ENCODE measurements around the gene LEF1. TPM values are rescaled to one million over a fixed set of nuclear protein-coding genes. Genes with fewer than 3 reads are reported as not detected.

Gene LEF1
- total RNA-seq, 1 donor from 2014 or later = 19.4 TPM

DNA sequence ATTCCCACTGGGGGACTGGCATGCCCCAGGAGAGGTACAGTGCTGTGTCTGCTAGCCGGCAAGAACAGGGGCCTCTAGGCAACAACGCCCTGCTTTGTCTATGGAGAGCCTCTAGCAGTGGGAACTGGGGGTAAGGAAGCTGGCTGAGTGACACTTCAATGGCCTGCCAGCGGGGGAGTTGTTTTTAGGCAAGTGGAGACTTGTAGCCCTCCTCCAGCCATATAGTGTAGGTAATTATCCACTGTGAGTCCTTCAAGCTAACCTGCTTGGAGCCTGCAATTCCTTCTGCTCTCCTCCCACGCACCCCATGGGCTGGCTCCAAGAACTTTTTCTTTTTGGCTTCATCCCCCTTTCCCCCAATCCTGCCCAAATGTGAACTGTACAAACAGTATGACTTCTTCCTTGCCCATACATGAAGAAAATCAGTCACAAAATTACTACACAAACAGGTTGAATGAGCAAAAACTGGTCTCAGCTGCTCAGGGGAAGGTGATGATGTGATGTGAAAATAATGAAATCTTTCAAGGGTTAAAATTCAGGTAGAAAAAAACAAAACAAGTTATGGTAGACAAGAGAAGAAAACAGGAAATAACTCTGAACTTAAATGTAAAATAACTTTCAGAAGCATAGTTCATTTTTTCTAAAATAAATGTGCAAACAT is 33.1 kb downstream of the LEF1 start:
- H4K20me1 ChIP-seq (ENCODE audit: low read depth) = no peaks in the 10 kb centered on the region
- no peaks in the 10 kb centered on the region for H3K9me3 ChIP-seq (ENCODE audit: low read depth)
- H3K27me3 Mint-ChIP-seq (ENCODE audit: insufficient read depth, low read depth) = peaks cover 2% of the 10 kb centered on the region
- peak overlapping the region; percentile 7 for H3K4me3 ChIP-seq
- H3K27me3 ChIP-seq = no peaks in the 10 kb centered on the region
- H3K9ac ChIP-seq = no peak overlapping the region
- TF ChIP-seq EZH2 (IDR thresholded peaks at IDR 0.05) (no peak), EZH2phosphoT487 (IDR thresholded peaks at IDR 0.05) (no peak)
- TF ChIP-seq, protein P1, sequence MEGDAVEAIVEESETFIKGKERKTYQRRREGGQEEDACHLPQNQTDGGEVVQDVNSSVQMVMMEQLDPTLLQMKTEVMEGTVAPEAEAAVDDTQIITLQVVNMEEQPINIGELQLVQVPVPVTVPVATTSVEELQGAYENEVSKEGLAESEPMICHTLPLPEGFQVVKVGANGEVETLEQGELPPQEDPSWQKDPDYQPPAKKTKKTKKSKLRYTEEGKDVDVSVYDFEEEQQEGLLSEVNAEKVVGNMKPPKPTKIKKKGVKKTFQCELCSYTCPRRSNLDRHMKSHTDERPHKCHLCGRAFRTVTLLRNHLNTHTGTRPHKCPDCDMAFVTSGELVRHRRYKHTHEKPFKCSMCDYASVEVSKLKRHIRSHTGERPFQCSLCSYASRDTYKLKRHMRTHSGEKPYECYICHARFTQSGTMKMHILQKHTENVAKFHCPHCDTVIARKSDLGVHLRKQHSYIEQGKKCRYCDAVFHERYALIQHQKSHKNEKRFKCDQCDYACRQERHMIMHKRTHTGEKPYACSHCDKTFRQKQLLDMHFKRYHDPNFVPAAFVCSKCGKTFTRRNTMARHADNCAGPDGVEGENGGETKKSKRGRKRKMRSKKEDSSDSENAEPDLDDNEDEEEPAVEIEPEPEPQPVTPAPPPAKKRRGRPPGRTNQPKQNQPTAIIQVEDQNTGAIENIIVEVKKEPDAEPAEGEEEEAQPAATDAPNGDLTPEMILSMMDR (IDR thresholded peaks at IDR 0.05) = no peak
- H3K4me1 Mint-ChIP-seq = peaks cover 55% of the 10 kb centered on the region
- DNase-seq (ENCODE audit: low spot score) = peak; percentile 89
- H3K27ac Mint-ChIP-seq = peak overlapping the region; percentile 35
- peaks cover 15% of the 10 kb centered on the region for H3F3A ChIP-seq (ENCODE audit: low read depth)
- peak overlapping the region; percentile 59 for H3K4me3 Mint-ChIP-seq
- no peaks in the 10 kb centered on the region for H3K79me2 ChIP-seq (ENCODE audit: low read depth)
- H3K4me1 ChIP-seq = peaks cover 41% of the 10 kb centered on the region
- H2AFZ ChIP-seq (replicated peaks) = no peak overlapping the region
- H3K9me3 Mint-ChIP-seq = no peaks in the 10 kb centered on the region
- peaks cover 15% of the 10 kb centered on the region for H3K36me3 Mint-ChIP-seq
- H3K27ac ChIP-seq = peak overlapping the region; percentile 64
- H3K4me2 ChIP-seq = peak overlapping the region; percentile 65
- H3K36me3 ChIP-seq = no peaks in the 10 kb centered on the region

GRCh38 chr4:108130955-108131354 is 37.8 kb downstream of the LEF1 start:
- no peak for DNase-seq (ENCODE audit: low spot score)
- H3K9me3 Mint-ChIP-seq = no peaks in the 10 kb centered on the region

GRCh38 chr4:108129196-108129595 is 39.5 kb downstream of the LEF1 start:
- Histone ChIP-seq H3K9ac (no peak overlapping the region), H3K4me3 (no peak overlapping the region), H3F3A (ENCODE audit: low read depth) (no peaks in the 10 kb centered on the region), H3K36me3 (no peaks in the 10 kb centered on the region), H3K27me3 (no peaks in the 10 kb centered on the region), H4K20me1 (ENCODE audit: low read depth) (no peaks in the 10 kb centered on the region), H3K4me1 (peaks cover 1% of the 10 kb centered on the region), H3K4me2 (no peak overlapping the region), H3K79me2 (ENCODE audit: low read depth) (no peaks in the 10 kb centered on the region), H3K9me3 (ENCODE audit: low read depth) (no peaks in the 10 kb centered on the region), H2AFZ (replicated peaks) (no peak overlapping the region), H3K27ac (no peak overlapping the region)
- peaks cover 6% of the 10 kb centered on the region for H3K4me1 Mint-ChIP-seq
- H3K27me3 Mint-ChIP-seq (ENCODE audit: insufficient read depth, low read depth) = peaks cover 3% of the 10 kb centered on the region
- DNase-seq (ENCODE audit: low spot score) = no peak
- no peaks in the 10 kb centered on the region for H3K9me3 Mint-ChIP-seq
- H3K4me3 Mint-ChIP-seq = no peak overlapping the region
- H3K36me3 Mint-ChIP-seq = peaks cover 28% of the 10 kb centered on the region
- no peak for TF ChIP-seq EZH2 (IDR thresholded peaks at IDR 0.05)
- H3K27ac Mint-ChIP-seq = no peak overlapping the region

More at GRCh38 chr4:108130955-108131354, 37.8 kb downstream of the LEF1 start:
- H3K9ac ChIP-seq = no peak overlapping the region
- H3K4me3 ChIP-seq = no peak overlapping the region
- TF ChIP-seq, protein P1 (IDR thresholded peaks at IDR 0.05) = peak; percentile 35
- TF ChIP-seq EZH2 (IDR thresholded peaks at IDR 0.05) = no peak
- H3K27ac ChIP-seq = no peak overlapping the region
- H3K4me2 ChIP-seq = no peak overlapping the region
- H3K36me3 ChIP-seq = no peaks in the 10 kb centered on the region
- H2AFZ ChIP-seq (replicated peaks) = no peak overlapping the region
- H3F3A ChIP-seq (ENCODE audit: low read depth) = peaks cover 15% of the 10 kb centered on the region
- no peaks in the 10 kb centered on the region for H3K27me3 ChIP-seq
- no peak overlapping the region for H3K27ac Mint-ChIP-seq
- H3K4me1 ChIP-seq = peaks cover 18% of the 10 kb centered on the region
- H3K79me2 ChIP-seq (ENCODE audit: low read depth) = no peaks in the 10 kb centered on the region
- peaks cover 3% of the 10 kb centered on the region for H3K27me3 Mint-ChIP-seq (ENCODE audit: insufficient read depth, low read depth)
- H3K9me3 ChIP-seq (ENCODE audit: low read depth) = no peaks in the 10 kb centered on the region
- H3K36me3 Mint-ChIP-seq = peaks cover 23% of the 10 kb centered on the region
- no peak overlapping the region for H3K4me3 Mint-ChIP-seq
- no peaks in the 10 kb centered on the region for H4K20me1 ChIP-seq (ENCODE audit: low read depth)
- H3K4me1 Mint-ChIP-seq = peaks cover 23% of the 10 kb centered on the region

DNA sequence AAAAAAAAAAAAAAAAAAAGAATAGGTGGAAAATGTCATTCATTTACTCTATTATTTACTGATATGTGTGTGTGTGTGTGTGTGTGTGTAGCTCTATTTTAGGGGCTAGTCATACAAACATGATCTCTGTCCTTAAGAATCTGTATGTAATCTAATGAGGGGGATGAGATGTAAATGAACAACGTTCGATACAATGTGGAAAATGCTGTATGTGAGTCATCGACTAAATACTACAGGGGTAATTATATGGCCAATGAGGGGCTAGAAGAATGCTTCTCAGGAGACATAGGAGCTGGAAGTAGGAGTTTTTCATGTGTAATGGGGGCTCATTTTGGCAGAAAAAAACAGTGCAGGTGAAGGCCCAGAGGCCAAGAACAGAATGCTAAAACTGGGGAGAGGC is 41.9 kb downstream of the LEF1 start:
- Mint-ChIP-seq H3K27me3 (ENCODE audit: insufficient read depth, low read depth) (peaks cover 3% of the 10 kb centered on the region), H3K36me3 (peaks cover 23% of the 10 kb centered on the region), H3K27ac (no peak overlapping the region), H3K4me1 (peaks cover 4% of the 10 kb centered on the region), H3K9me3 (no peaks in the 10 kb centered on the region), H3K4me3 (no peak overlapping the region)
- Histone ChIP-seq H4K20me1 (ENCODE audit: low read depth) (no peaks in the 10 kb centered on the region), H2AFZ (replicated peaks) (no peak overlapping the region), H3F3A (ENCODE audit: low read depth) (no peaks in the 10 kb centered on the region), H3K79me2 (ENCODE audit: low read depth) (no peaks in the 10 kb centered on the region), H3K4me3 (no peak overlapping the region), H3K36me3 (no peaks in the 10 kb centered on the region), H3K27ac (no peak overlapping the region), H3K27me3 (no peaks in the 10 kb centered on the region), H3K4me2 (no peak overlapping the region), H3K9ac (no peak overlapping the region), H3K9me3 (ENCODE audit: low read depth) (no peaks in the 10 kb centered on the region), H3K4me1 (no peaks in the 10 kb centered on the region)
- no peak for DNase-seq (ENCODE audit: low spot score)
- no peak for TF ChIP-seq EZH2phosphoT487 (IDR thresholded peaks at IDR 0.05)
- TF ChIP-seq, protein P1 (IDR thresholded peaks at IDR 0.05) = no peak
- no peak for TF ChIP-seq EZH2 (IDR thresholded peaks at IDR 0.05)

All from neural progenitor cell (in vitro differentiated cells).